HG02981 (cell line): ENCODE results near the gene GRIFIN.

Experiments used
- ATAC-seq: cut with Tn5 transposase; IDR thresholded peaks from one replicate; pipeline ENCODE4 v1.9.1; 2021; ENCODE audit warnings: mild to moderate bottlenecking, moderate library complexity; ENCODE audit not compliant: unreplicated experiment

GRIFIN gene

DNA sequence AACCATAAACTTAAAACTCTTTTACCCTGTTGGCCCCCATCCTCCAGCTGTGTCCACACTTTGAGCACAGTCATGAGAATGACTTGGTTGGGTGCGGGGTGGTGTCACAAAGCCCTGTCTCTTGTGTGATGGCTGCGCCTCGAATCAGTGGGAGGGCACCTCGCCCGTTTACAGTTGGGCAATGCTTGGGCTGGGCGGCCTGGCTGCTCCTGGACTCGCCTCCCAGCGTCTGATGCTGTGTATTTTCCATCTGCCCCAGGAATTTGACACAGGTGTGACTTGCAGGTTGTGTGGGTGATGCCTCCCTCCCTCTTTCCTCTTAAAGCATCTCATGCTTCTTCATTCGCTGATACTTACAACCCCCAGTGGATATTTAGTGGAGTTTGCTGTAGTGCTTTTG is 39.1 kb downstream of the GRIFIN start:
- no peak for ATAC-seq

GRCh38 chr7:2436341-2437104 is 39.7 kb downstream of the GRIFIN start:
- no peak for ATAC-seq

DNA sequence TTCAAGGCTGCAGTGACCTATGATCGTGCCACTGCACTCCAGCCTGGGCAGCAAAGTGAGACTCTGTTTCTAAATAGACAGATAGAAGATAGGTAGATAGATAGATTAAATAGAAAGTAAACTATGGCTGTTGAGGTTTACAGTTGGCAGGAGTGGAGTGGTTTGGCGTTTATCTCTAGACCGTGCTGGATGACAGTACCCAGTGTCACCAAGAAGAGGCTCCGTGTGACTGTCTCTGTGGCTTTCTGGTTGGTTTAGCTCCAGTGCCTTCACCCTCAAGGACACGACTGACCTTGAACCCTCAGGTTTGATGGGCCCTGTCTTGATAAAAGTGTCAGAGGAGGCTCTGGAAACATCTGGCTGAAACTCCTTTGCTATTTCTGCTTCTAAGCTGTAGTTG is 41.1 kb downstream of the GRIFIN start:
- no peak for ATAC-seq

- no peak for ATAC-seq
Measured at GRCh38 chr7:2433713-2434550, 42.3 kb downstream of the GRIFIN start.

DNA sequence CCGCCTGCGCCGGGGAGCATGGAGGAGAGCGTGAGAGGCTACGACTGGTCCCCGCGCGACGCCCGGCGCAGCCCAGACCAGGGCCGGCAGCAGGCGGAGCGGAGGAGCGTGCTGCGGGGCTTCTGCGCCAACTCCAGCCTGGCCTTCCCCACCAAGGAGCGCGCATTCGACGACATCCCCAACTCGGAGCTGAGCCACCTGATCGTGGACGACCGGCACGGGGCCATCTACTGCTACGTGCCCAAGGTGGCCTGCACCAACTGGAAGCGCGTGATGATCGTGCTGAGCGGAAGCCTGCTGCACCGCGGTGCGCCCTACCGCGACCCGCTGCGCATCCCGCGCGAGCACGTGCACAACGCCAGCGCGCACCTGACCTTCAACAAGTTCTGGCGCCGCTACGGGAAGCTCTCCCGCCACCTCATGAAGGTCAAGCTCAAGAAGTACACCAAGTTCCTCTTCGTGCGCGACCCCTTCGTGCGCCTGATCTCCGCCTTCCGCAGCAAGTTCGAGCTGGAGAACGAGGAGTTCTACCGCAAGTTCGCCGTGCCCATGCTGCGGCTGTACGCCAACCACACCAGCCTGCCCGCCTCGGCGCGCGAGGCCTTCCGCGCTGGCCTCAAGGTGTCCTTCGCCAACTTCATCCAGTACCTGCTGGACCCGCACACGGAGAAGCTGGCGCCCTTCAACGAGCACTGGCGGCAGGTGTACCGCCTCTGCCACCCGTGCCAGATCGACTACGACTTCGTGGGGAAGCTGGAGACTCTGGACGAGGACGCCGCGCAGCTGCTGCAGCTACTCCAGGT is 43.1 kb downstream of the GRIFIN start:
- ATAC-seq: no peak

- ATAC-seq: no peak
Measured at GRCh38 chr7:2431260-2431867, 44.8 kb downstream of the GRIFIN start.

GRCh38 chr7:2425749-2426148 is 50.4 kb downstream of the GRIFIN start:
- no peak for ATAC-seq
